NCI-H345 treated with DMSO at 0.1 percent for 48 hours (cell line): ENCODE results near the gene EVI5L.

Experiments
- DNase-seq: peaks from one replicate; lab custom pipeline; 2025; ENCODE audit not compliant: unreplicated experiment; lab: John Stamatoyannopoulos, UW

EVI5L gene

DNA sequence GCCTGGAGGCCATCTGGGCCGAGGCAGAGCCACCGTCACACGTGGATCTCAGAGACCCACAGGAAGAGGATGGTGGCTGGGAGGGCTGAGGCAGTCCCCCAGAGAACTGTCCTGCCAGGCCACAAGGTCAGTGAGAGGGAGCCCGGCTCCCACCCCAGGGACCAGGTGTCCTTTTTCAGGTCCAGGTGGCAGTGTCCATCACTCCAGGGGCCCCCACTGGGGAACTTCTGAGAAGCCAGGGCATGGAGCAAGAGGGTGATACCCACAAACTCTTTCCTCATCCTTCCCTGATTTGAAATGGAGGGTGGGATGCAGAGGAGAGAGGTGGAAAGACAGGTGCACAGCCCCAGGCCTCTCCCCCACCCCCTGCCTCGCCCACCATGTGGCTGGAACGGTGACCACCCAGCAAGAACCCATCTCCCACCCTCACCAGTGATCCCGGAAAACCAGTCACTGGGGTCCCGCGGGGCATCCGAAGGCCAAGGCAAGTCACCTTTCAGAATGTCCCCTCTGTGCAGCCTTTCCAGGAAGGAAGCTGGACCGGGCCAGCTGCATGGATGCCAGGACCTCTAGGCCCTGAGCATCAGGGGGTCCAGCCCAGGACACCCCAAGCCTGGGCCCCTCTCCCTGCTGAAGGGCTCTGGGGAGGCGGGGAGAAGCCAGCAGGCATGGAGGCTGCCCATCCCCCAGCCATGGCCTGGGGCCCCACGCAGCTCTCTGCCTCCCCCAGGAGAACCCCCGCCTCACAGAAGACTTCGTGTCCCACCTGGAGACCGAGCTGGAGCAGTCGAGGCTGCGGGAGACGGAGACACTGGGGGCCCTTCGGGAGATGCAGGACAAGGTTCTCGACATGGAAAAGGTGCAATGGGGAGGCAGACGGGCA lies 30.1 kb downstream of the EVI5L start:
- no peak for DNase-seq

DNA sequence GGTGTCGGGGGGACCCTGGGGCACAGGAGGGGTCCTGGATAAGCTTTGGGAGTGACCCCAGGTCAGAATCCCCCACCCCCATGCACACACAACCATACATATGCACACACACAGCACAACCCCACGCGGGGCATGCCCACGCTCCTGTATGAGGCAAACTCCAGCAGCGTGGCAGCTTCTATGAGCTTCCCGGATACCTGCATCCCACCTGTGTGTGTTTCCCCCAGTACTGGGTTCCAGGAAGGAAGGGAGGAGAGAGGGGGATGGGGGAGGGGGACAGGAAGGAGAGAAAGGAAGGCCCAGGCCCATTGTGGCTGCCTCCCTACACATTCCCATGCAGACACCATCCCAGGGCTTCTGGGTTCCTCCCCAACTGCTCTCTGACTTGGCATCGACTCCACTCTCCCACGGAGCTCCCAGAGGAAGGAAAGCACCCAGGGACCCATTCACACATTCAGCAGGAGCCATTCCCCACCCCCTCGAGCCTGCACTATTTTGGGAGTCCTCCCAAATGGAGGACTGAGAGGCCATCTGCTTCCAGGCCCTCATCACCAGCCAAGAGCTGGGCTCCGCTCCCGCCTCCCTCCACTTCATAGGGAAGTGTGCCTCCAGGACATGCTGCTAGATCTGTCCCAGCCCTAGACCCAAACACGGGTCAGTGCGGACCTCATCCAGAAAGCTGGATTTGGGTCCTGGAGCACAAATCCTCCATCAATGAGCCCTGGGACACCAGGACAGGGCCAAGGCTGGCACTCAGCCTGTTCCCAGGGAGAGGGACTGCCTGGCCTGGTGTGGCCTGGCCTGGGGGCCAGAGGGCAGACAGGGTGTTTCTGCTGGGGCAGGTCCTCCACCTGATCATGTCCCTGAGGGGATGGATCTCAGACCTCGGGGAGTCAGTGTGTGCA lies 30.9 kb downstream of the EVI5L start:
- DNase-seq = no peak

DNA sequence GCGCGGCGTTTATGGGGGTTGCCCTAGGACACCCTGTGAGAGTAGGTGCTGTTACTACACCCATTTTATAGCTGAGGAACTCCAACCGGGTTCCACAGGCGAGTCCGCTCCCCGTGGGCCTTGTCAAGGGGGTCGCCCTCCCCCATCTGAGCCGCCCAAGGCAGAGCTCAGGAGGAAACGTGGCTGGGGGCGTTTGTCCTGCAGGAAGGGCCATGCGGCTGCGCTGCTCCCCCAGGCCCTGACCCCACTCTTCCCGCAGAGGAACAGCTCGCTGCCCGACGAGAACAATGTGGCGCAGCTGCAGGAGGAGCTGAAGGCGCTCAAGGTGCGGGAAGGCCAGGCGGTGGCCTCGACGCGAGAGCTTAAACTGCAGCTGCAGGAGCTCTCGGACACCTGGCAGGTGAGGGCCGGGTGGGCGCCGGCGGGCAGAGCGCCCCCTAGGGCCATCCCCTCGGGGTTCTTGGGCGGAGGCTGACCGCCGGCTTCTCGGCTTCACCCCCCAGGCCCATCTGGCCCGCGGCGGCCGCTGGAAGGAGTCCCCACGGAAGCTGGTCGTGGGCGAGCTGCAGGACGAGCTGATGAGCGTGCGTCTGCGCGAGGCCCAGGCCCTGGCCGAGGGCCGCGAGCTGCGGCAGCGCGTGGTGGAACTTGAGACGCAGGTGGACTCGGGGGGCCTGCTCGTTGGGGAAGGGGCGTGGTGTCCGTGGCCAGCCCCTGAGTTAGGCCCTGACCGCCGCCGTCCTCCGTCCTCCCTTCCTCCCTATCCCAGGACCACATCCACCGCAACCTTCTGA lies 31.8 kb downstream of the EVI5L start:
- DNase-seq = no peak

DNA sequence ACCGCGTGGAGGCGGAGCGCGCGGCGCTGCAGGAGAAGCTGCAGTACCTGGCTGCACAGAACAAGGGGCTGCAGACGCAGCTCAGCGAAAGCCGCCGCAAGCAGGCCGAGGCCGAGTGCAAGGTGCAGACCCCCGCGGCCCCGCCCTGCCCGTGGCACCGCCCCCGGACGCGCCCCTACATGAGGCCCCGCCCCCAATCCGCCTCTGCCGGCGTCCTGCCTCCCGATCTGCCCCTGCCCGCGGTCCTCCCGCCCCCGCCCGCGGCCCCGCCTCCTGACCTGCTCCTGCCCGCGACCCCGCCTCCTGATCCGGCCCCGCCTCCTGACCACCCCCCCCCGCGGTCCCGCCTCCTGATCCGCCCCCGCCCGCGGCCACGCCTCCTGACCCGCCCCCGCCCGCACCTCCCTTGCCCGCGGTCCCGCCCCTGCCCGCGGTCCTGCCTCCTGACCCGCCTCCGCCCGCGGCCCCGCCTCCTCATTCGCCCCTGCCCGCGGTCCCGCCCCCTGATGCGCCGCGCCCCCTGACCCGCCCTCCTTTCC lies 32.5 kb downstream of the EVI5L start:
- no peak for DNase-seq

DNA sequence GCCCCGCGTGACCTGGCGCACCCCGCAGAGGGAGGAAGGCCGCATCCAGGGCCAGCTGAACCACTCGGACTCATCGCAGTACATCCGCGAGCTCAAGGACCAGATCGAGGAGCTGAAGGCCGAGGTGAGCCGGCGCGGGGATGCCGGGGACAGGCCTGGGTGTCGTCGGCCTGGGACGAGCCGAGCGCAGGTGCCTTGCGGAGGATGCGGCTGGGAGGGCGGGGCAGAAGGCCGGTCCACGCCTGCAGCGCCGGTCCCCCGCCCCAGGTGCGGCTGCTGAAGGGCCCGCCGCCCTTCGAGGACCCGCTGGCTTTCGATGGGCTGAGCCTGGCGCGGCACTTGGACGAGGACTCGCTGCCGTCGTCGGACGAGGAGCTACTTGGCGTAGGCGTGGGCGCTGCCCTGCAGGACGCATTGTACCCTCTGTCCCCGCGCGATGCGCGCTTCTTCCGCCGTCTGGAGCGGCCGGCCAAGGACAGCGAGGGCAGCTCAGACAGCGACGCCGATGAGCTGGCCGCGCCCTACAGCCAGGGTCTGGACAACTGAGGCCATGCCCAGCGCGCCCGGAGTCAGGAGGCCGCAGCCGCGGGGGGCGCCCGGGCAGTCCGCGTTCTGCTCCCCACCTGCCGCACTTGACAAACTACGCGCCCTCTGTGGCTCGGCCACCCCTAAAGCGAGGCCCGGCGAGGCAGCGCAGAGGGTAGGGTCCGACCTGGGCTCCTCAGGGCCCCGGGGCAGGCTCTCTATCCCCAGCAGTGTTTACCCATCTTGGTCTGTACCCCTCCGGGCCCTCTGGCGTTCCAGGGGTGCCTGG lies 33.3 kb downstream of the EVI5L start:
- DNase-seq = no peak

DNA sequence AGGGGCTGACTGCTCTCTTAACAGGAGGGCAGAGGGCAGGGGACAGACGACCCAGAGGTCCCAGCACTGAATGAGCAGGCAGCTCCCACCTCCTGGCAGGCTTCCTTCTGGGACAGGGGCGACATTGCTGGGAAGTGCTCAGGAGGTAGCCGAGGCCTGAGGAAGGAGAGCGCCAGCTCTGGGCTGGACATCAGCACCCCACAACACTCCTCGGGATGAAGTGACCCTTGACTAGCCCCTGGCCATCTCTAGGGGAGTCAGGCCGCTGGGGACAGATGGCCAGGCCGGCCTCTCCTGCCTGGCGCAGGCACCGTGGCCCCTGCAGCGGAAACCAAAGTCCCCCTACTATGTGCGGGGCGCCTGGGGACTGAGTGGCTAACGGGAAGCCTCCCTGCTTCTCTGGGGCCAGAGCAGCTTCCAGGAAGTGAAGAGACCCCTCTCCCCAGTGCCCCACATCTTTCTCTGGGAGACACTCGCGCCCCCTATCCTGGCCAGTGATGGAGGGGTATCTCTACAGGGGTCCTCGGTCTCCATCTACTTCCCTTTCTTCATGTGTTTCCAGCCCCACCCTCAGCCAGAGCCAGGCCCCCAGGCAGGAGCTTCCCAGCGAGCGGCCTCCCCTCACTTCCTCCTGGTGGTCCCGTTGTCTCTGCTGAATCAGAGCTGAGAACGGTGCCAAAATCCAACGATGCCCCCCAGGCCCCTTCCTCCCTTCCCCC lies 34.1 kb downstream of the EVI5L start:
- no peak for DNase-seq

DNA sequence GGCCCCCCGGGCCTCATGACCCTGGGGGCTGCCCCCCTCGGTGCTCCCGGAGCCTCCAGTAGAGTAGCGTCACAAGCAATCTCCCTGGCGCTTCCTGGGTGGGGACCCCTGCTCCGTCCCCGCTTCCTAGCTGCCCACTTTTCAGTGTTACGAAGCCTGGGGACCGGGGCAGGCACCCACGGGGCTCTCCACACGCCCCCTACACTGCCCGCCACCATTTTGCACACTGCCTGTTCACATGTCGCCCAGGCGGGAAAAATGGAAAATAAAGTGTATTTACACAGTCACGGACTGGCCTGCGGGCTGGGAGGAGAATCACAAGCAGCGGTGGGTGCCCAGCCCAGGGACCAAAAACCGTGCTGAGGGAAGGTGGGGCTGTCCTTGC lies 34.7 kb downstream of the EVI5L start:
- DNase-seq = no peak

DNA sequence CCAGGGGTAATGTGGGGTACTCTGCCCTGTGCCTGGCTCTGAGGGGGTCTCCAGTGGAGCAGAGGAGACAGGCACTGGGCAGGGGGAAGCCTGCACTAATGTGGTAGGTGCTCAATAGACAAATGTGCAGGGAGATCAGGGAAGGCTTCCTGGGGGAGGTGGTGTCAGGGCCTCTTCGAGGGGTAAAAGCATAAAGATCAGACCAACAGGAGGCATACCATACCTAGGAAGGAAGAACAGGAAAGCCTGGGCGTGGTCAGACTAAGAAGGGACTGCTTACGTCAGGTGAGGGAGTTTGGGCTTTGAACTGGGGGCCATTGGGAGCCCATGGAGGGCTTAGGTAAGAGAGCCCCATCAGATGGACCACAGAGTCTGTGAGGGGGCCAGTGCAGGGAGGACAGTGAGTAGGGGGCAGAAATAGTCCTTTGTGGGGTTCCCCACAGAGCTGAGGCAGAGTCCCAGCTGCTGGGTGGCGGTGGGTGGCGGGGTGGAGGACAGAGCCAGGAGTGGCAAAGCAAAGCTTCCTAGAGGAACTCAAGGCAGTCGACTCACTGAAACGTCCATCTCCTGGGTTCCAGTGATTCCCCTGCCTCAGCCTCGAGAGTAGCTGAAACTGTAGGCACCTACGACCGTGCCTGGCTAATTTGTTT lies 35.4 kb downstream of the EVI5L start:
- DNase-seq = no peak

DNA sequence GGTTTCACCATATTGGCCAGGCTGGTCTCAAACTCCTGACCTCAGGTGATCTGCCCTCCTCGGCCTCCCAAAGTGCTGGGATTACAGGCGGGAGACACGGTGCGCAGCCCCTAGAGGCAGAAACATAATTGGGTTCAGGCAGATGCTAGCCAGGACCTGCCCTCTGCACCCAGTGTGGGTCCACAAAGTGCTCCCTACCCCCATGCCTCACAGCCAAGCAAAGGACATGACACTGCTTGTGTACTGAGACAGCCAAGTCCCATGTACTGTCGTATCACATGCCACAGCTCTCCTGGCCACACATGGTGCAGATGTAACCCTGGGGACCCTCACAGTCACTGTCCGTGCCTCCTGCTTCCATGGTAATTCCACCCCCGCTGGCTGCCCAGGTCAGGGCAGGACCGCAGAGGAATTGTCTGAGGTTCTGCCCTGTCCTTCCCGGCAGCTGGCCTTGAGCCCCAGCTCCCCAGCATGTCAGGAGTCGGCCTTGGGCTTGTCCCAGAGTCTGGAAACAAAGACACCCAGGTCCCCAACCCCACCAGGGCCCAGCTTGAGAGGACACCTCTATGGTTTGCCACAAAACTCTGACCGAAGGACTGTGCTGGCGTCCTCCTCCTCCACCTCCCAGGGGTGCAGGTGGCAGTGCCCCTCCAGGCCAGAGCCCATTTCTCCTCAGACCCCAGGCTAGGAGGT lies 36.5 kb downstream of the EVI5L start:
- no peak for DNase-seq

DNA sequence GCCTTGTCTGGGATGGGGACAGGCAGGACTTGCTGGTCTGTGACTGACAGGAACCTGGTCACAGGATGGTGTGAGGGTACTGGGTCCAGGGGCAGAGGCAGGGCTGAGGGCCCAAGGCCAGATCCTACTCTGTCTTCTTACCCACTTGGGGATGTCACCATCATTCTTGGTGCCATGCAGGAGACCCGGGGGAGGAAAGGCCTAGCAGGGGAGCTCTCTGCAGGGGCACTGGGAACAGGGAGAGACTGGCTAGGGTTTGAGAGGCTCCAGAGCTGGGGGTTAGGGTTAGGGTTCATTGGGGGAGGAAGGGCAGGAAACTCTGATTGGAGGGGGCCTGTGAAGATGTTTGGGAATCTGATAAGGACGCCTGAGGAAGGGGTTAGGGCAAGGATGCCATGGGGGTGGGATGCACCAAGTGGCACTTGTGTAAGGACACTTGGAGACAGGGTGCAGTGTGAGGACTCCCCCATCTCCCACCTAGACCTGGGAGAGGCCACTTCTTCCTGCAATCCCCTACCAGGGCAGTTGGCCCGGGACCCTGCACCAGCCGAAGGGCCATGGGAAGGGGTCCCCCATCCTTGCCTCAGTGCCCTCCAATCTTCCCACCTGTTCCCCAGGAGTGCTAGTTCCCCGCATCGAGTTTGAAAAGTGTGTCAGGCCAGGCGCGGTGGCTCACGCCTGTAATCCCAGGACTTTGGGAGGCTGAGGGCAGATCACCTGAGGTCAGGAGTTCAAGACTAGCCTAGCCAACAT lies 37.2 kb downstream of the EVI5L start:
- DNase-seq = no peak

DNA sequence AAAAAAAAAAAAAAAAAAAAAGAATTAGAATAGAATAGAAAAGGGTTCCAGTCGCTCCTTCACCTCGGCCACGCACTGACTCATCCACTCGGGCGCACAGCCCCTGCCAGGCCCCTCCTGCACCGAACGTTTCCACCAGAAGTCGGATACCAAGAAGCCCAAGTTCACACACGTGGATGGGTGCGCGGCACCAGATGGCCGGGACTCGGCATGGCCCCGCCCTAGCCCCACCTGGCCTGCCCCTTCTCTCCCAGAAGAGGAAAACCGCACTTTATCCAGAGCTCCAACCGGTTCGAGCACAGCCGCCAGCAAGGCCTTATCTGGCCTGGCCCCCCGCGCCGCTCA lies 38.3 kb downstream of the EVI5L start:
- DNase-seq = no peak

DNA sequence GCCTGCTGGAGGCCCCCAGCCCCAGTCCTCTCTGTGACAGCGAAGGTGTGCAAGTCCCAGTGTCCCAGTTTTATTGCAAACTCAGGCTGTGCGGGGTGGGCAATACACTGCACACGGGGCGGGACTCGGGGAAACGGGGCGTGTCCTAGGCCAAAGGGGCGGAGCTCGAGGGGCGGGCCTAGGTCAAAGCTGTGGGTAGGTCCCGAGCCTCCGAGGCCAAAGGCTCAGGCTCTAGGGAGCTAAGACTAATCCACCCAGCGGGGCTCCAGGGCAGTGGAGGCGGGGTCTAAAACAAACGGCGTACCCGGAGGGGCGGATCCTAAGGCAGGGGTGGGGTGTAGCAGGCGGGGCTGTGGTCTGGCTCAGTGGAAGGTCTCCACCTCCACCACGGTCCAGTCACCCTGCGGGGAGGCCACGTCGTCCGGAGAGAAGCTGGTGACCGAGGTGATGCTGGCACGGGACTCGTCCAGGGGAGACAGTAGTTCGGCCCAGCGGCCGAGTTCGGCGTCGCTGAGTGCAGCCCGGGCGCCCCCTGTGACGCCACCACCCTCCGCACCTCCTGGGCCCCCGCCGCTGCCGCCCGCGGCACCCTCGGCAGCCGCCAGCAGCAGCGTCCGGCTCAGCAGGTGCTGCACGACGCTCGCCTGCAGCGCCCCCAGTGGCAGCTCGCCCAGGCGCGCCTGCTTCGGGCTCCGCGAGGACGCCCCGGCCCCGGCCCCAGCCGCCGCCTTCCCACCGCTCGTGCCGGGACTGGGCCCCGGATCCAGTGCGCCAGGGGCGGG lies 38.8 kb downstream of the EVI5L start:
- DNase-seq = no peak

DNA sequence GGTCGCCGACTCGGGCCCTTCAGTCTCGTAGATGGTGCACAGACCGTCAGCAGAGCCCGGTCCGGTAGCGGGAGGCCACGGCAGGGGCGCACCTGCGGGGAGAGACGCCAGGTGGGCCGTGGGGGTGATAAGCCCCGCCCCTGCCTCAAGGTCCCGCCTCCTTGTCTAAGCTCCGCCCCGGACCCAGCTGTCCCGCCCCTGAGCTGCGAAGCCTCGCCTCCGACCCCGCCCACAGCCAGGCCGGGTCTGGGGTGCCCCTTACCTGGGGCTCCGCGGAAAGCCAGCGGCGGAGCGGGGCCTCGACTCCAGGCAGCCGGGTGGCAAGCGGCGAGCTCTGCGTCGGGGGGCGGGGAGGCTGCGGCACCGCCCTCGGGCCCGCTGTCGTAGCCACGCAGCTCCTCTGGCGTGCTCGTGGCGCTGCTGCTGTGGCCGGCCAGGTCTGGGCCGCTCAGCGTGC lies 39.5 kb downstream of the EVI5L start:
- DNase-seq = no peak

DNA sequence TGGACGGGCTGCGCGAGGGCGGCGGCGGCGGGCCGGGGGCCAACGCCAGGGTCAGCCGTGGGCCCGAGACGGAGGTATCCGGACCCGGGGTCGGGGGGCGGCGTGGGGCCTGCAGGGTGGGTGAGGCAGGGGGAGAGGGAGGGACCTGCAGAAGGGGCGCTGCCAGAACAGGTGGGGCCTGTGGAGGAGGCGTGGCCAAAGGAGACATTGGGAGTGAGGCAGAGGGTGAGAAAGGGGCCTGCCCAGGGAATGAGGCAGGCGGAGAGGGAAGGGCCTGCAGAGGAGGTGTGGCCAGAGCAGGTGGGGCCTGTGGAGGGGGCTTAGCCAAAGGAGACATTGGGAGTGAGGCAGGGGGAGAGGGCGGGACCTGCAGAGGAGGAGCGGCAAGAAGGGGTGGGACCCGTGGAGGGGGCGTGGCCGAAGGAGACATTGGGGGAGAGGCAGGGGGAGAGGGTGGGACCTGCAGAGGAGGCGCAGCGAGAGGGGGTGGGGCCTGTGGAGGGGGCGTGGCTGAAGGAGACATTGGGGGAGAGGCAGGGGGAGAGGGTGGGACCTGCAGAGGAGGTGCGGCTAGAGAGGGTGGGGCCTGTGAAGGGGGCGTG lies 40.0 kb downstream of the EVI5L start:
- DNase-seq = no peak

DNA sequence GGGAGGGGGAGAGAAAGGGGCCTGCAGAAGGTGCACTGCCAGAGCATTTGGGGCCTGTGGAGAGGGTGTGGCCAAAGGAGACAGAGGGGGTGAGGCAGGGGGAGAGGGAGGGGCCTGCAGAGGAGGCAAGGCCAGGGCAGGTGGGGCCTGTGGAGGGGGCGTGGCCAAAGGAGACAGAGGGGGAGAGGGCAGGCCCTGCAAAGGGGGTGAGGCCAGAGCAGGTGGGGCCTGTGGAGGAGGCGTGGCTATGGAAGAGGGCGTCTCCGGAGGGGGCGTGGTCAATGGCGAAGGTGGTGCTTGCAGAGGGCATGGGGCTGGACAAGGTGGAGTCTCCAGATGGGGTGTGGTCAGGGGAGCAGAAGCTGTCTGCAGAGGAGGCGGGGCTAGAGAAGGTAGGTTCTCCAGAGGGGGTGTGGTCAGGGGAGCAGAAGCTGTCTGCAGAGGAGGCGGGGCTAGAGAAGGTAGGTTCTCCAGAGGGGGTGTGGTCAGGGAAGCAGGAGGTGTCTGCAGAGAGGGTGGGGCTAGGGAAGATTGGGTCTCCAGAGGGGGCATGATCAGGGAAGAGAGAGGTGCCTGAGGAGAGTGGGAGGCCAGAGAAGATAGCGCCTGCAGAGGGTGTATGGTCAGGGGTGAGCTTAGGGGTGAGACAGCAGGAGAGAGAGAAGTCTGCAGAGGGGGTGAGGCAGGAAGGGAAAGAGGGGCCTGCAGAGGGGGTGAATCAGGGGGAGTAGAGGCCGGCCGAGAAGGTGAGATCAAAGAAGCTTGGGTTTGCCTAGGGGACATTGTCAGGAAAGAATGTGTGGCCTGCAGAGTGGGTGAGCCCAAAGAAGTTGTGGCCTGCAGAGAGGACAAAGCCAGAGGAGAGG lies 40.8 kb downstream of the EVI5L start:
- no peak for DNase-seq
